HG03108 (cell line): ENCODE results near the gene MYRIP.
A peak's percentile ranks its signal among the peaks of the same experiment; 100 is the strongest.
"Not testable (repeated sequence)": the region's sequence is repeated elsewhere in the genome, so short reads cannot be mapped to it uniquely, and the experiment has no call there.

Source experiments
- ATAC-seq: cut with Tn5 transposase; IDR thresholded peaks from one replicate; pipeline ENCODE4 v1.9.1; 2021; ENCODE audit warnings: moderate library complexity; ENCODE audit not compliant: unreplicated experiment

The MYRIP gene

DNA sequence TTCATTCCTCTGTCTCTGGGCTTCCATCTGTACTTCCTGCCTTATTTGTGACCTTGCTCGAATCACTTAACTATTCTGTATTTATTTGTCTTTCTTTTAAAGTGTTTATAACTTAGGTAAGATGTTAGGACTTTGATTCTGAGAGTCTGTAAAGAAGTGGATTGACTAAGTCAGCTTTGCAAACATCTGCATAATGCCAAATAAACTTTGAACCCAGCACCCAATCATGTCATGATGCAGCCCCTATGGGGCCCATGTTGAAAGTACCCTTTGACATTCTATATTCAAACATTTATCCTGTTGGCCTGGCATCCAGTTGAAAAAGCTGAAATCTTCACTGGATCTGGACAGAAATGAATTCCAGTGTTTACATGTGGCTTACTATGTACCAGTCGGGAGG, 3.8 kb upstream of the MYRIP start:
- no peak for ATAC-seq

DNA sequence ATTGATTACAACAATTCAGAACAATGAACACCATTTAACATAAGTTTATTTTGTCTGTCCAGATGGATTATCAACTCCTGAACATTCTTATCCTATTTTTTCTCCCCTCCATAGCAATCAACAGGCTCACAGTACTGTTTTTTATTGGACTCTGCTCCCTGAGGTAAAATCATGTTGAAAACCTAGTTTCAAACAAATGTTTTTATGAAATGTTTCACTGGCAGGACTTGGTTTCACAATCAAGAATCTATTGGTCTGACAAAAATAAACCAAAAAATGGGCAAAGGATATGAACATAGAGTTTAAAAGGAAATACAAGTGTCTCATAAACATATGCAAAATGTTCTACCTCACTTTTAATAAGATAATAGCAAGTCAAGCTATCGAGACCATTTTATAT, 2.6 kb upstream of the MYRIP start:
- no peak for ATAC-seq

DNA sequence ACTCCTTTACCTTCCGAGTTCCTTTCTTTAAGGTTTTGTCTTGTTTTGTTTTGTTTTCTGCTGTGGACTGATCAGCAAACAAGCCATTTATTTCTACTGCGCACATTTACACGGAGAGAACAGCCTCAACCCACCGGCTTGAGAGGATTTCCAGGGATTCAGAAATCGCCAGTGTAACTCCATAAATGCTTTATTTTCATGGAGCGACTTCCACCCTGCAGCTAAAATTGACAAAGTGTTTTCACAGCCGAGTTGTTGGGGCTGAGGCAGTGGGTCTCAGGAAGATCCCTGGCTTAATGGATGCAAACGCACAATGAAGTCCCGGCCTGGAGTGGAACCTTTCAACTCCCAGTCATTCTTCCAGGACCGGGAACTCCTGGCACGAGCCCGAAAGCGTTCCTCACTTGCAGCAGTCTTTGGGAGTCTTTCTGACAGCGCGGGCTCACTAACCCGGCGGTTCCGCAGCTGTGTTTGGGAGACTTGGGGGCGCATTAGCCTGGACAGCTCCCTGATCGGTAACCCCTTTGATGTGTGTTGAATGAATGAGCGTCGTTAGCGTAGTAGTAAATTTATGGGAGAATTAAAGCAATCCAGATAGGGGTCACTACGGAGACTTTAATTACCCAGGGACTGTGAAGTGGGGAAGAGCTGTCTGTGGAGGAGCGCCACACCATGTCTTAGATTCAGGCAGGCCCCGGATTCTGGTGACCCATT, 785 bp upstream of the MYRIP start:
- ATAC-seq = no peak

DNA sequence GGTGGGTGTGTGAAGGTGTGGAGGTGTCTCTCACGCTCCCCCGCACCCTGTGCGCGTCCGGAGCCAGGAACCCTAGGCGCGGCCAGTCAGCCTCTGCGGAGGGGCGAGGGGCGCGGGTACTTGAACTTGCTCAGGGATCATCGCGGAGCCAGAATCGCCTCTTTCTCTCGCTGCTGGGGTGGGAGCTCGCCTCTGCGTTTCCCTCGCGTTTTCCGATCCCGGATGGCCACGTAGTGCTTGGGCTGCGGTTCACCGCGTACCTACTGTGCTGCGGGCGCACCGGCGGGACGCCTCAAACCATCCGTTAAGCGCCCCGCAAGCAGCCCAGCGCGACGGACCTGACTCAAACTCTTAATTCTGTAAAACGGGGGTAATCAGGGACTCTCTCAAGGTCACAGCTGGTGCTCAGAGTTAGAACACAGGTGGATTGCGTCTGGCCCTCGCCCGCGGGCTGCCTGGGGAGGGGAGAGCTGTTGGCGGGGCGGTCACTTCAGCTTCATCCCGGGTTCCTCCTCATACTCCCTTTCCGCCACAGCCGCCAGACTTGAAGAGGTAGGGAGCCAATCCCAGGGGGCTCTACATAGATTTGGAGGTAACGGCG, 686 bp downstream of the MYRIP start:
- no peak for ATAC-seq

DNA sequence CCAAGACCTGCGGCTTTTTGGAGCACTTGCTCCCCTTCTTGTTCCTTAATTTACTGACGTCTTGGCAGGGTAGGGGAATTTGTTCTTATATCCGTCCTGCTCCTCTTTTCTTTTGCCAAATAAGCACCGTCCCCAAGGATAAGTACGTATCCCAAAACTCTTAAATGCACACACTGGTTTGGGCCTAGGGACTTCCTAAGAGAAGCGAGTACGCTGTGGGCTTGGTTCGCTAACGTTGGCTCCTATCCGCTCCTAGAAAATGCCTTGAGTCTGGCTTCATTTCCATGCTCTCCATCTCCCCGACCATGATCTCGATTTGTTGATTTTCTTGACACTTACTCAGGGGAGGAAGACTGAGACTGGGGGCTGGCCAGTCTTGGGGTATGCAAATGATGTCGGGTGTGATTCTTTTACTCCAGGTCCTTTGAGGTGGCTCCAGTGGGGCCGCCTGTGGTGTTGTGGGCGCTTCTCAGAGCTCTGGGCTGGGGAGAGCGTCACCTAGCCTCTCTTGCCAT, 1.3 kb downstream of the MYRIP start:
- ATAC-seq = no peak

DNA sequence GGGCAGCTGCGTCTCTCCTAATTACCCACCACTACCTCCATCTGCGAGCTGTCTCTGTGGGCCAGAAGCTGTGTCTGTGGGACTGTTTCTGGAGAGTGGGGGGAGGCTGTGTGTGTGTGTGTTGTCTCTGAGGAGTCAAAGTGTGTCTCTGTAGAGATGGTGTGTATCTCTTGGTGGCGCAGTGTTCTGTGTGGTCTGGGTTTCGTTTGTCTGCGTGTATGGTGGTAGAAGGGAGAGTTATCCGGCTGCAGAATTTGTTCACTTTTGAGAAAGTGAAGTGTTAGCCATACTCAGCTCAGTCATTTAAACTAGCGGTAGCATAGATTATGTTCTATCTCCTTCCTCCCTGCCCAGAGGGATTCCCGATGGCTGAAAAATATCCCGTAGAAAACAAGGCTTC, 2.2 kb downstream of the MYRIP start:
- no peak for ATAC-seq

DNA sequence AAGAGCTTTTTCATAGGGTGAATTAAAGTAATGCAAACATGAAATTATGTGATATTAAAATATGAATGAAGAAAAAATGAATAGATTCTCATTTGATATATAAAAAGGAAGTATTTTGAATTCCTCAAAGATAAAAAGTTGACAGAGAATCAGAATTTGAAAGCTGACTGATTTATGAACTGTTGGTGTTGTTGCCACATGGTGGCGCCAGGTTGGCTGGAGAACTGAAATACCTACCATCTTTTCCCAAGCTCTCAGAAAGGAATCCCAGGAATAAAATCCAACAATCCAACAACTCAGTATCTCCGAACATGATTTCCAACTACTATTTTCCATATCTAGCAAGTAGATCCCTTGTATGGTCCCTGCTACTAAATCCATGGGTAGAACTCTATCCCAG, 3.1 kb downstream of the MYRIP start:
- ATAC-seq = no peak

DNA sequence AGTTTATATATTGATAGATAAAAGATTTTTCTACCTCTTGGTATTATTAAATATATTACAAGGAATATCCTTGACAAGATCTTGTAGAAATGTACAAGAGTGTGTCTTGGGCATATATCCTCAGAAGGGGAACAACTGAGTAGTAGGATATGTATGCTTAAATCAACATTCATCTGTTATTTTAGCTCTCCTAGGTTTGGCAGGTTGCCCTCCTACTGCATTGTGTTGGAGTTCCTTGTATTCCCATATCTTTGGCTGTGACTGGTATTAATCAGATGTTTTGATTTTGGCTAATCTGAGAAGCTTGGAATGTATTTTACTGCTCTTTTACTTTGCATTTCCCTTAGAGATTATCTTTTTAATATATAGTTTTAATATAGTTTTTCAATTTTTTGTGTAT, 4.6 kb downstream of the MYRIP start:
- no peak for ATAC-seq

DNA sequence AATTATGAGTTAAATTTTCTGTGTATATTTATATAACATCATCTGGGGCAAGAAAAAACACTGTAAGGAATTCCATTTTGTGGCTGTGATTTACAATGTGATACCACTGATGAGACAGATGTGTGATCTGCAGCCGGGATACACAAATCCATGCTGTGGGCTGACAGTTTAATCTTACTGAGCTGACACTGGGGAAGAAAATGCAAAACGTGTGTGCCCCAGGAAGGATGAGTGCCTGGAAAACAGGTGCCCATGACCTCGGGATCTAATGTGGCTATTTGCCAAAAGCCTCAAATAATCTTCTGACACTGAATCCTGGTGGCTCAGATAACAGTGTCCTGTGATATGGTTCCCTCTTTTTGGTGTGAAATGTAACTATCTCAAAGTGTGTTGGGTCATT, 10.5 kb downstream of the MYRIP start:
- ATAC-seq = no peak

DNA sequence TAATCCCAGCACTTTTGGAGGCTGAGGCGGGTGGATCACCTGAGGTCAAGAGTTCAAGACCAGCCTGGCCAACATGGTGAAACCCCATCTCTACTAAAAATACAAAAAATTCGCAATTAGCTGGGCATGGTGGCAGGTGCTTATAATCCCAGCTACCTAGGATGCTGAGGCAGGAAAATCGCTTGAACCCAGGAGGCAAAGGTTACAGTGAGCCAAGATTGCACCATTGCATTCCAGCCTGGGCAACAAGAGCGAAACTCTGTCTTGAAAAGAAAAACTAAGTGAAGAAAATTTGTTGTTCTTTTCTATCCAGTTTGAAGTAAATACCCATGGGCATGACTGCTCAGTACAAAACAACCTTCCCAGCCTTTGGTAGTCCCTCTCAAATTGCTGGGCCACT, 24.4 kb downstream of the MYRIP start:
- not testable (repeated sequence) for ATAC-seq

DNA sequence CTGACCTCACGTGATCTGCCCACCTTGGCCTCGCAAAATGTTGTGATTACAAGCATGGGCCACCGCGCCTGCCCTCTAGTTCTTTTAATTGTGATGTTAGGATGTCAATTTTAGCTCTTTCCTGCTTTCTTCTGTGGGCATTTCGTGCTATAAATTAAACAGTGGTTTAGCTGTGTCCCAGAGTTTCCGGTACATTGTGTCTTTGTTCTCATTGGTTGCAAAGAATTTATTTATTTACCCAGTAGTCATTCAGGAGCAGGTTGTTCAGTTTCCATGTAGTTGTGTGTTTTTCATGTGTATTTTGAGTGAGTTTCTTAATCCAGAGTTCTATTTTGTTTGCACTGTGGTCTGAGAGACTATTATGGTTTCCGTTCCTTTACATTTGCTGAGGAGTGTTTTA, 30.1 kb downstream of the MYRIP start:
- ATAC-seq = no peak

DNA sequence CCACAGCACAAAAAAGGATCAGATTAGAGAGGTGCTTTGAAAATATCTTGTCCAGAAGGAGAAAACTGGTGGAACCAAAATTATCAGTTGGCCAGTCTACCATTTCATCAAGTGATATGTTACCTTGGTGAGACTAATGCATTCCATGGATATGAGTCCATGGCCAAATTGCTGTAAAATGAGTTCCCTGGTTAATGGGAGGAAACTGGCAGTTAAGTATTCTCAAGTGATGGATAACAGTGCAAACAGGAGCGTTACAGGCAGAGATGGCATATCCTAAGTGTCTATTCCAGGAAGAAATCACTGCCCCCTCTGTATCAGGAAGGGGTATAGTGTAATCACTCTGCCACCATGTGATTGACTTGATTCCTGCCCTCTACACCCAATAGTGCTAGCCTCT, 34.0 kb downstream of the MYRIP start:
- ATAC-seq = no peak

DNA sequence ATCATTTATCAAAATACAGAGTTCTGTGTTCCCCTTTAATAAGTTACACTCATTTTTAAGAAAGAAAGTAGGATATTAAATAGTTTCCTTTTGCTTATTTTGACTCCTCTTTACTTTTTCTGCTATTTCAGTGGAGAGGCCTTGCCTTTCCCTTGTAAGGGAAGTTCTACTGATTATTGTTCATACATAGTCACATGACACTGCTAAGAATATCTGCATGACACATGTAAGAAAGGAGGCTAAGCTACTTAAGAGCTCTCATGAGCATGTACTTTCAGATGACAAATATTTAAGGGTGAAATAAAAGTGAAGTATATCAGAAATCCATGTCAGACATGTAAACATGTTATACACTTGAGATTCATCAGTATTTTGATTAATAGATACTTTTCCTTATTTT, 39.0 kb downstream of the MYRIP start:
- no peak for ATAC-seq

DNA sequence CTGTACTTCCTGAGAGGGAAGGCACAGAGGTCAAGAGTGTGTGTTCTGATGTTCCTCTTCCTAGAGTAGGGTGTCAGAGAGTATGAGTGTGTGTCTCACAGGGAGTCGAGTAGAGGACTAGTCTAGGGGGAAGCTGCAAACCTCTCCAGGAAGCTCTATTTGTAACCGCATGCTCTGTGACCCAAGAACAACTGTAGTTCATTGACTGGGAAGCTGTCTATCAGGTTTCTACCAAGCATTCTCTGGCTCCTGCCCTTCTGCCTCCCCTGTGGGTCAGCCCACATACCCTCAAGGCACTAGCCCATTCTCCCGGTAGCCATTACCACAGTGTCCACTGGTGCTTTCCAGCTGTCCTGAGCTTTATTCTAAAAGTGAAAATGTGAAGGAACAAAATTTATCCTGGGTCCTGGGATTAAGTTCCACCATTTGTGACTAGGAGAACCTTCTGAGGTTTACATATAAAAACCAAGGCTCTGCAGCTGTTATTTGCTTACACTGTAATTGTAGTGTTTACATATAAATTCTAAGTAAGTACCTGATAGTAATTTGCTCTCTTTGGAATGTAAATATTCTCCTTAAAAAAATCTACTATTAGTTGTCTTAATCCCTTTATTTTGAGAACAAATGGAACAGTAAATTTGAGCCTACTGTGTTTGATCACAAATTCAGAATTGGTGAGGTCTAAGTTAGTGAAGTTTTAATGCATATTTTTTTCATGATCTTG, 40.7 kb downstream of the MYRIP start:
- no peak for ATAC-seq

DNA sequence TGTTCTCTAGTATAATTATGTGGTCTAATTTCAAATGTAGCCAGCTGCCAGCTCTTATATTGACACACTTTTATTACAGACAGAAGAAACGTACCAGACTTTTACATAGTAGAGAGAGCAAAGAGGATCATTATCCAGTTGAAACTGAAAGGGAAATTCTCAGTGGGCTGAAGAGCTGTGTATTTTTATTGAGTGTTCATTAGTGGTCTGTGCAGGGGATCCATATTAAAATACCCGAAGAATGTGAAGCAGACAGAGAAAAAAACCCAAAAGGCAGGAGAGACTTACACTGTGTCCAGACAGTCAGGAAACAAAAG, 41.3 kb downstream of the MYRIP start:
- no peak for ATAC-seq

DNA sequence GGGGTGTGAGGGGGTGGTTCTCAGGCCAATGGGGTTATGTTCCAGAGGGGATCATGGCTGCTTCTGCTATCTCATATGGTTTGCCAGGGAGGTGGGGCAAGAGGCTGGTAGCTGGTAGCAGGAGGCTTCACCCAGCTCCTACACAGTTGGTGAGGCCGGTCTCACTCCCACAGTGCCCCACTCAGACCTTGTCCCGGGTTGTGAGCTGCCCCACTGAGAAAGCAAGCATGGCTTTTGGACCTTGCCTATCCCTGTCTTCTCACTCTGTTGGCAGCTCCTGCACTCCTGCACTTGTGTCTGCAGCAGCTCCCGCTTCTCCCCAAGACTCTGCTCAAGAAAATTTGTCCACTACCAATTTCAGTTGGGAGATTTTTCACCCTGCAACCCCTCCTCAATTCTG, 46.1 kb downstream of the MYRIP start:
- no peak for ATAC-seq

DNA sequence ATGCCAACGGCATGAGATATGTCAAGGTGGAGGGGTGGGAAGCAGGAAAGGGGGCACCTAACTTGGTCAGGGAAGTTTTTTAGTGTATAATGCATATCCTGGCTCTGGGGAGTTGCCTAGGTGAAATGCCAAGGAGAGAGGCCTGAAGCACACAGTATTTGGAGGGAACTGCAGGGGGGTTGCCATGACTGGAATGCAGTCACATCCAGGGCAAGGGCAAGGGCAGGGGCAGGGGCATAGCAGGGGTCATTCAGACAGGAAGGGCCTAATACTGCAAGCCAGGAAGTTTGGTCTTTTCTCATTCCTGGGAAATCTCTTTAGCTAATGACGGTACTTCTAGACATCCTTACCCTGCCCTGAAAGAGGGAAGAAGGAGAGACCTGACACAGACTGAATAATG, 60.5 kb downstream of the MYRIP start:
- no peak for ATAC-seq

DNA sequence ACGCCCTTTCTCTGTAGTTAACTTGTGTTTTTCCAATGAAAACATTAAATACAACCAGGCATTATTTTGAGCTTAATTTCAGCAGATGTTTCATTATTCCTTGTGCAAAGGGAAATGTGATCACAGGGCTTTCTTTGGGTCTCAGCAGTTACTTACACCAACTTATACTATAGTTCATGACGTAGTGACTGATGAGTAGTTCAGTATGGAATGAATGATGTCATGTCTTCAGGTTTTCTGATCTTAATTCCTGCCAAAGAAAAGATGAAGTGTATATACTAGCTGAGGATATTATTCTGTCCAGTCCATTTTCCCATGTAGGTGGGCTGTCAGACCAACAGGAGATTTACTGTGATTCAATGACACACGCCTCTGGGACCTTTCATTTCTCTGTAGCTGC, 61.3 kb downstream of the MYRIP start:
- no peak for ATAC-seq

DNA sequence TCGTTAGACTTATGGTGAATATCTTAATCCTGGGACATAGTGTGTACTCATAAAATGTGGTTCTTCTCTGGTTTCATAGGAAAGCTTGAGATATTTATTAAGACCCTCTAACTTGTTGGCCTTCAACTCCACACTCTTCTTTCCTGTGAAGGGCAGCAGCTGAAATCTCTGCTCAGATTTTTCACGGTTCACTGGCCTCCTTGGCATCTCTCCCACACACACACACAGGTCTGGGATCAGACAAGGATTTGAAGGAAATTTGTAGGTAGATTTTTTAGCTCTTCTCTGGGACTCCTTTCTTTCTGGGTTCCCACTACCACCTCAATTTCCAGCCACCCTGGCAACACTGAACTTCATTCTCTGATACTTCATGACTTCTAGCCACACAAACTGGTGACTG, 70.2 kb downstream of the MYRIP start:
- ATAC-seq = no peak

DNA sequence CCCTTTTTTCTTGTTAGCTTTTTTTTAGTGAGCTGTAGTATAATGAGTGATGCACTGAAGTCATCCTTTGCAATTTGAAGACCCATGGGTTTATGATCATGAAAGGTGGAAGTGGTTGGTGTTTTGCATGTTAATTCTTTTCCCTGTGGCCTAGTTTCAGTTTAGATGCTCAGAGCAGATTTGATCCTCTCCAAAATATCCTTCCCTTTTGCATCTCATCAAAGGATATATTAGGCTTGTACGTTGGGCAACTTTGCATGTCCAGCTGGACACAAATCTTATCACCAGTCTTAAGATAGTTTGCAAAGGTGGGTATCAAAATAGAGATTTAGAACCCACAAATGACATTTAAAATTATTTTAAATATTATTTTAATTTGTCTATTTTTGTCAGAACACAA, 72.7 kb downstream of the MYRIP start:
- ATAC-seq = no peak

DNA sequence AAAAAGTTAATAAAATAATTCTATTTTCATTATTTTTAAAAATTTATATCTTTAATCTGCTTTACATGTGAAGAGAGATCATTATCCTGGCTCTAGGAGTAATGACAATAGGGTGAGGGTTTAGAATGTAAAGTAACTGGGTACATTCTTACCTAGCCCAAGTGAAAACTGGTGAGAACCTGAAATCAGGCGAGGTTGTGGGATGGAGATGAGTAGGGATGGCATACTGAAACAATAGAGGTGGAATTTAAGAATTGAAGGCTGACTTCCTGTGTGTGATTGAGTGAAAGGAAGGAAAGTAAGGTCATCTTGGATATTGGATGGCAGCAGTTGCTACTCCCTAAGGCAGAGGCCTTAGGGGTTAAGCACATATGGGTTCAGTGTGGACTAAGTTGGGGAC, 82.7 kb downstream of the MYRIP start:
- no peak for ATAC-seq

DNA sequence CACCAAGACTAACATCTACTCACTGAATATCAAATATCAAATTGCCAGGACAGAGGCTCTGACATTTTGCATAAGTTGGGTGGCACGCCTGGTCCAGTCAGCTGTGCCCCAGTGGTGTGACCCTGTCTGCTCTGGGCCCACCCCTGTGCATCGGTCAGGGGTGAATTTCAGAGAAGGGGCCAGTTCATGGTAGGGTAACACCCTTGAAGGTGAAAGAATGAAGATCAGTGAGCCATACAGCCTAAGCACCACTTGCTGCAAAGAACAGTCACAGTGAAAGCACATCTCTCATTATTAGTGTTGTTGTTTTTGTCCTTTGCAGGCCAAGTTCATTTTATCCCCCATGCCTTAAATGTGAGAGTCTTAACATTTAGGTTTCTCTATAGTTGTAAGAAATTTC, 86.8 kb downstream of the MYRIP start:
- ATAC-seq = peak; percentile 56
